BE2C (cell line): Measurements from ENCODE around the gene AASS.

Experiments used
- DNase-seq: peaks from one replicate; pipeline ENCODE4 v3.0.0-alpha.2; 2020
- H3K27me3 ChIP-seq: fragments of 250-450 bp; sonication (Bioruptor Pico); 2 replicates; pipeline ENCODE4 v1.5.1; 2020; ENCODE audit warnings: mild to moderate bottlenecking
- H3K36me3 ChIP-seq: fragments of 250-450 bp; sonication (Bioruptor Pico); 2 replicates; pipeline ENCODE4 v1.5.1; 2020; ENCODE audit warnings: mild to moderate bottlenecking
- H3K4me1 ChIP-seq: fragments of 250-450 bp; sonication (Bioruptor Pico); 2 replicates; pipeline ENCODE4 v1.5.1; 2020
- H3K4me3 ChIP-seq: 2 replicates; pipeline ENCODE4 v1.5.1; 2011; ENCODE audit warnings: low read depth, low read length
- H3K9me3 ChIP-seq: fragments of 250-450 bp; sonication (Bioruptor Pico); 2 replicates; pipeline ENCODE4 v1.5.1; 2020
- TF ChIP-seq, protein P1 (sequence below): IDR thresholded peaks from 2 replicates; pipeline ENCODE4 v1.5.1; 2012; ENCODE audit warnings: mild to moderate bottlenecking, low read depth, low read length

Gene AASS

DNA sequence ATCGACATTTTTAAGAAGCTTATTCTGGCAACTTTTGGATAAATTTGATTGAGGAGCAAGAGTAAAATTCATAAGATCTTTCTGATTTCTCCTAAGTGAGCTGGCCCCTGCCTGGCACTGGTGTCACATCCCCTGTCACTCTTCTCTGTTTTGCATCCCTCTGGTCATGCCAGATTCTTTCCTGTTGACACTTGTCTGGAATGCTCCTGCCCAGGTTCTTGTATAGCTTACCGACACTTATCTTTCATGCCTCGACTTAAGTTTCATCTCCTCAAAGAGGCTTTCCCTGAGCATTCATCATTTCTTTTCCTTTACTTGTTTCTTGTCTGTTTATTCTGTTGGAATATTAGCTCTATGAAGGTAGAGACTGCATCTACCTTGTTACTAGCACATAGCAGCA is 22.2 kb upstream of the AASS start:
- Histone ChIP-seq H3K9me3 (no peaks in the 10 kb centered on the region), H3K27me3 (no peaks in the 10 kb centered on the region), H3K4me1 (no peaks in the 10 kb centered on the region), H3K36me3 (no peaks in the 10 kb centered on the region), H3K4me3 (no peak overlapping the region)
- no peak for DNase-seq
- TF ChIP-seq, protein P1, sequence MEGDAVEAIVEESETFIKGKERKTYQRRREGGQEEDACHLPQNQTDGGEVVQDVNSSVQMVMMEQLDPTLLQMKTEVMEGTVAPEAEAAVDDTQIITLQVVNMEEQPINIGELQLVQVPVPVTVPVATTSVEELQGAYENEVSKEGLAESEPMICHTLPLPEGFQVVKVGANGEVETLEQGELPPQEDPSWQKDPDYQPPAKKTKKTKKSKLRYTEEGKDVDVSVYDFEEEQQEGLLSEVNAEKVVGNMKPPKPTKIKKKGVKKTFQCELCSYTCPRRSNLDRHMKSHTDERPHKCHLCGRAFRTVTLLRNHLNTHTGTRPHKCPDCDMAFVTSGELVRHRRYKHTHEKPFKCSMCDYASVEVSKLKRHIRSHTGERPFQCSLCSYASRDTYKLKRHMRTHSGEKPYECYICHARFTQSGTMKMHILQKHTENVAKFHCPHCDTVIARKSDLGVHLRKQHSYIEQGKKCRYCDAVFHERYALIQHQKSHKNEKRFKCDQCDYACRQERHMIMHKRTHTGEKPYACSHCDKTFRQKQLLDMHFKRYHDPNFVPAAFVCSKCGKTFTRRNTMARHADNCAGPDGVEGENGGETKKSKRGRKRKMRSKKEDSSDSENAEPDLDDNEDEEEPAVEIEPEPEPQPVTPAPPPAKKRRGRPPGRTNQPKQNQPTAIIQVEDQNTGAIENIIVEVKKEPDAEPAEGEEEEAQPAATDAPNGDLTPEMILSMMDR, result no peak

DNA sequence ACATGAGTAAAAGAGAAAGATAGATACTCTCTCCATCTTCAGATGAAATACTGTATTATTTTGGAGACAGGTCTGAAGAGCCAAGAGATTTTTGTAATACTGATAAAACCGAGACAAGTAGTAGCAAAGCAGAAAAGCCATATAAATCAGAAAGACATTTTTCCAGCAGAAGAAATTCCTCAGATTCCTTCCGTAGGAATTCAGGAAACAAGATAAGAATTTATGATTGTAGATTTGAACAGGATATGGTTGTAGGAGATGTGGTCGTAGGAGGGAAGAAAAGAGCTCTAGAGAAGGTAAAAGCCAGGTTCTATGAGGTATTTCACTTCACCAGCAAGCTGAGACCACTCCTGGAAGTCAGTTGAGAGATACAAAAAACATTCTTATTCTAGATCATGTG is 17.6 kb upstream of the AASS start:
- TF ChIP-seq, protein P1, result no peak
- no peak for DNase-seq
- Histone ChIP-seq H3K4me3 (no peak overlapping the region), H3K36me3 (no peaks in the 10 kb centered on the region), H3K27me3 (no peaks in the 10 kb centered on the region), H3K4me1 (no peaks in the 10 kb centered on the region), H3K9me3 (no peaks in the 10 kb centered on the region)

DNA sequence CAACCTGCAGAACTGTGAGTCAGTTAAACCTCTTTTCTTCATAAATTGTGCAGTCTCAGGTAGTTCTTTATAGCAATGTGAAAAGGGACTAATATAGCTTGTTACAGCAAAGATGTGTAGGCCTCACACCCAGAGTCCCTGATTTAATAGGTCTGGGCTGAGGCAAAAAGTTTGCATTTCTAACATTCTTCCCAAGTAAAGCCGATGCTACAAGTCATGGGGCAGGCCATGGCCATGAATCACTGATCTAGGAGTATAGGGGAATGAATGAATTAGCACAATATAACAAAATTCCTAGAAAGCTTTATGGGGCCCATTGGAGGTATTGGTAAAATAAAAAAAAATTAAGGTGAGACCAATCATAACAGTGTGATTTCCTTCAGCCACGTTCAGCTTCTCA is 11.5 kb upstream of the AASS start:
- TF ChIP-seq, protein P1, result no peak
- Histone ChIP-seq H3K4me3 (no peak overlapping the region), H3K27me3 (no peaks in the 10 kb centered on the region), H3K4me1 (no peaks in the 10 kb centered on the region), H3K9me3 (no peaks in the 10 kb centered on the region), H3K36me3 (no peaks in the 10 kb centered on the region)
- no peak for DNase-seq

DNA sequence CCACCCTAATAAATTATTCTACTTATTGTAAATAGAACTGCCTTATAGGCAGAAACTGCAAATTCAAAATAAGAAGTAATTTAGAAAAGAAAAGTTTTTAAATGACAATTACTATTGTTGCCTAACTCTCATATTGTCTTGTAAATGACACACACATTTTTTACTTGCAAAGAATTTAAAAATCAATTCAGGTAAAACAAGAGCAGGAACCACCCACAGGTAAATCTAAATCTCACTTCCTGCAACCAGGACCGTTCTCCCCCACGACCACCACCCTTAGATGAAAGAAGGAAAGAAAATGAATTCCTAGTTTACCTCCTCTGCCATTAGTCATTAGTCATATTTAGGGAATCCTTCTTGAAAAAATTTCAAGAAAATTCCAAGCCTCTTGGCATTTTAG is 4.8 kb upstream of the AASS start:
- no peak for DNase-seq

DNA sequence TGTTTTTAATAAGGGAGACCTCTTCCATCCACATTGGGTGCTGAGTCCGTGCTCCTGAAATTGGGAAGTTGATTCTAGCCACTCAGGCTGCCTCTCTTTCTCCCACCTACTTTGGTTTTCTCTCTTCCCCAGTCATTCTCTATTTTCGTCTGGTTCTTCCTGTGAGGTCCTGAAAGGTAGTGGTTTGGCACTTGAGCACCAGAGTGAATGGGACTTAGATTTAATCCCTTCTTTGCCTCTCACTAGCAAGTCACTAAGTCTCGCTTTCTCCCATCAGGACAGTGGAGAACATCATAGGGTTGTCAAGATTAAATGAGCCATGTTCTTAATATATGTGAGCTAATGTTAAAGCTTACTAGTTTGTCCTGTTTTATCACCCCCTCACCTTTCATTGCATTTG is 4.0 kb upstream of the AASS start:
- Histone ChIP-seq H3K4me3 (no peak overlapping the region), H3K27me3 (peaks cover 4% of the 10 kb centered on the region), H3K4me1 (no peaks in the 10 kb centered on the region), H3K9me3 (no peaks in the 10 kb centered on the region), H3K36me3 (no peaks in the 10 kb centered on the region)
- DNase-seq, result no peak
- TF ChIP-seq, protein P1, result no peak

More for the DNA sequence above, 4.8 kb upstream of the AASS start:
- H3K4me3 ChIP-seq, result no peak overlapping the region
- no peaks in the 10 kb centered on the region for H3K36me3 ChIP-seq
- H3K9me3 ChIP-seq, result no peaks in the 10 kb centered on the region
- H3K27me3 ChIP-seq, result no peaks in the 10 kb centered on the region
- no peaks in the 10 kb centered on the region for H3K4me1 ChIP-seq
- TF ChIP-seq, protein P1, result no peak

DNA sequence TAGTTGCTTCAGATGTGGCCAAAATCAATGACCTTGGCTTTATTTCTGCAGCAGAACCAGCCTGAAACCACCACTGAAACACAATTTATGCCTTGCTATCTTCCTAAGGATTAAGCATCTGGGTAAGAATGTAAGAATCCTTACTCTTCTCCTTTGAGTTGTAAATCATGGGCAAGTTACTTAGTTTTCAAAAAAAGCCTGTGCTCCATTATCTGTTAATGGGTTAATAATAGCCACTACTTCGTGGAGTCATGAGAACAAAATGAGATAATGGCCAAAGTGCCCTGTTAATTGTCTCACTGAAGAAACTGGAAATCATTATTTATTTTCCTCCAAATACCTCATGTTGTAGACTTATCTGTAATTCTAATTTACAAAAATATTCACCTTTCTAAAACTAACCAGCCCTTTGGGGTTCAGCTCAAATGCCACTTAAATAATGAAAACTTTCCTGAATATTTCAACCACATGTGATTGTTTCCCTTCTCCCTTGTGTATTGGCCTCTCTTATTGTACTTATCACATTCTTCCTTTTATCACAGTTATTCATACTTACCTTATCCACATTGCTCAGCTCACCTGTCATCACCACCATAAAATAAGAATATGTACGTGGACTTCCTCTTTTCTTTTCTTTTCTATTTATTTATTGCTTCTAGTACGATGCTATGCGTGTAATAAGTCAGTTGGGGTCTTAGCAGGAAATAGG is 2.0 kb upstream of the AASS start:
- Histone ChIP-seq H3K36me3 (no peaks in the 10 kb centered on the region), H3K4me3 (no peak overlapping the region), H3K27me3 (peaks cover 12% of the 10 kb centered on the region), H3K4me1 (no peaks in the 10 kb centered on the region), H3K9me3 (no peaks in the 10 kb centered on the region)
- DNase-seq, result no peak
- TF ChIP-seq, protein P1, result no peak
